ENCODE results near the gene RTN3. TPM values are rescaled to one million over a fixed set of nuclear protein-coding genes. Genes with fewer than 3 reads are reported as not detected.

RTN3 gene
- total RNA-seq, 1 experiment from 2014 or later = 95.0 TPM

DNA sequence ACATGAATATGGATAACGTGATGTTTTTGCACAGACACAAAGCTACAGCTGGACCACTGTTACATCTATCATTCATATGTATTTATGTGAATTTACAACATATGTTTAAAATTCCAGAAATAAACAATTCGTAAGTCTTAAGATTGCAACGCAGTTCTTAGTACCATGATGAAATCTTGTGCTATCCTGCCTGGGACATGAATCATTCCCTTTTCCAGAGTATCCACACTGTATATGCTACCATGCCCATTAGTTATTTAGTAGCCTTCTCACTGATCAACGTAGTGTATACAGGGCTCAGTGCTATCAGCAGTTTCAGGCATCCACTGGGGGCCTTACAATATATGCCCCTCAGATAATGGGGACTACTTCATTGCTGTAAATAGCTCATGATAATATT, 14.4 kb upstream of the RTN3 start:
- ChIA-PET RAD21 (ENCODE audit: low non-redundant PET in 1 of 2, low total read pairs in 2 of 2, uncharacterized antibody in 2 of 2, unreplicated experiment in 2 of 2) (no interaction called here), POLR2A (no interaction called here), CTCF (no interaction called here)
- ATAC-seq = no peak
- Histone ChIP-seq H3K36me3 (ENCODE audit: control insufficient read depth in 1 of 2, insufficient read depth in 2 of 2, low read length in 2 of 2) (no peaks in the 10 kb centered on the region), H4K20me1 (ENCODE audit: insufficient read depth) (no peaks in the 10 kb centered on the region), H3K4me2 (ENCODE audit: low read length) (no peak overlapping the region), H3K27me3 (ENCODE audit: insufficient read depth, low read length) (no peaks in the 10 kb centered on the region), H3K4me1 (ENCODE audit: control insufficient read depth in 1 of 2, insufficient read depth in 2 of 2, low read length in 2 of 2) (peaks cover 30 to 69% of the 10 kb centered on the region in 2 experiments), H3K4me3 (replicated peaks in 1 of 2; ENCODE audit: low read depth in 1 of 2, low read length in 2 of 2) (no peak overlapping the region), H3K79me2 (ENCODE audit: insufficient read depth, low read length) (peaks cover 87% of the 10 kb centered on the region), H3K9me3 (ENCODE audit: control insufficient read depth in 1 of 2, insufficient read depth in 1 of 2, low read depth in 1 of 2, low read length in 2 of 2) (no peaks in the 10 kb centered on the region), H2AFZ (ENCODE audit: low read depth, low read length, poor library complexity, severe bottlenecking) (no peak overlapping the region), H3K9ac (ENCODE audit: low read length) (no peak overlapping the region), H3K27ac (ENCODE audit: low read depth, low read length) (no peak overlapping the region), H3K9me2 (ENCODE audit: insufficient read depth) (no peaks in the 10 kb centered on the region)
- no peak for TF ChIP-seq EZH2phosphoT487 (IDR thresholded peaks at IDR 0.05; ENCODE audit: borderline replicate concordance)
- TF ChIP-seq, protein P1, sequence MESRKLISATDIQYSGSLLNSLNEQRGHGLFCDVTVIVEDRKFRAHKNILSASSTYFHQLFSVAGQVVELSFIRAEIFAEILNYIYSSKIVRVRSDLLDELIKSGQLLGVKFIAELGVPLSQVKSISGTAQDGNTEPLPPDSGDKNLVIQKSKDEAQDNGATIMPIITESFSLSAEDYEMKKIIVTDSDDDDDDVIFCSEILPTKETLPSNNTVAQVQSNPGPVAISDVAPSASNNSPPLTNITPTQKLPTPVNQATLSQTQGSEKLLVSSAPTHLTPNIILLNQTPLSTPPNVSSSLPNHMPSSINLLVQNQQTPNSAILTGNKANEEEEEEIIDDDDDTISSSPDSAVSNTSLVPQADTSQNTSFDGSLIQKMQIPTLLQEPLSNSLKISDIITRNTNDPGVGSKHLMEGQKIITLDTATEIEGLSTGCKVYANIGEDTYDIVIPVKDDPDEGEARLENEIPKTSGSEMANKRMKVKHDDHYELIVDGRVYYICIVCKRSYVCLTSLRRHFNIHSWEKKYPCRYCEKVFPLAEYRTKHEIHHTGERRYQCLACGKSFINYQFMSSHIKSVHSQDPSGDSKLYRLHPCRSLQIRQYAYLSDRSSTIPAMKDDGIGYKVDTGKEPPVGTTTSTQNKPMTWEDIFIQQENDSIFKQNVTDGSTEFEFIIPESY (IDR thresholded peaks at IDR 0.05; ENCODE audit: extremely low read depth, insufficient replicate concordance, low read length) = no peak
- TF ChIP-seq POLR2A (IDR thresholded peaks at IDR 0.05; ENCODE audit: borderline replicate concordance, extremely low read depth, insufficient read depth, insufficient read length) = no peak
- TF ChIP-seq, protein P2, sequence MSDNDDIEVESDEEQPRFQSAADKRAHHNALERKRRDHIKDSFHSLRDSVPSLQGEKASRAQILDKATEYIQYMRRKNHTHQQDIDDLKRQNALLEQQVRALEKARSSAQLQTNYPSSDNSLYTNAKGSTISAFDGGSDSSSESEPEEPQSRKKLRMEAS (IDR thresholded peaks at IDR 0.05) = no peak
- TF ChIP-seq, protein P3, sequence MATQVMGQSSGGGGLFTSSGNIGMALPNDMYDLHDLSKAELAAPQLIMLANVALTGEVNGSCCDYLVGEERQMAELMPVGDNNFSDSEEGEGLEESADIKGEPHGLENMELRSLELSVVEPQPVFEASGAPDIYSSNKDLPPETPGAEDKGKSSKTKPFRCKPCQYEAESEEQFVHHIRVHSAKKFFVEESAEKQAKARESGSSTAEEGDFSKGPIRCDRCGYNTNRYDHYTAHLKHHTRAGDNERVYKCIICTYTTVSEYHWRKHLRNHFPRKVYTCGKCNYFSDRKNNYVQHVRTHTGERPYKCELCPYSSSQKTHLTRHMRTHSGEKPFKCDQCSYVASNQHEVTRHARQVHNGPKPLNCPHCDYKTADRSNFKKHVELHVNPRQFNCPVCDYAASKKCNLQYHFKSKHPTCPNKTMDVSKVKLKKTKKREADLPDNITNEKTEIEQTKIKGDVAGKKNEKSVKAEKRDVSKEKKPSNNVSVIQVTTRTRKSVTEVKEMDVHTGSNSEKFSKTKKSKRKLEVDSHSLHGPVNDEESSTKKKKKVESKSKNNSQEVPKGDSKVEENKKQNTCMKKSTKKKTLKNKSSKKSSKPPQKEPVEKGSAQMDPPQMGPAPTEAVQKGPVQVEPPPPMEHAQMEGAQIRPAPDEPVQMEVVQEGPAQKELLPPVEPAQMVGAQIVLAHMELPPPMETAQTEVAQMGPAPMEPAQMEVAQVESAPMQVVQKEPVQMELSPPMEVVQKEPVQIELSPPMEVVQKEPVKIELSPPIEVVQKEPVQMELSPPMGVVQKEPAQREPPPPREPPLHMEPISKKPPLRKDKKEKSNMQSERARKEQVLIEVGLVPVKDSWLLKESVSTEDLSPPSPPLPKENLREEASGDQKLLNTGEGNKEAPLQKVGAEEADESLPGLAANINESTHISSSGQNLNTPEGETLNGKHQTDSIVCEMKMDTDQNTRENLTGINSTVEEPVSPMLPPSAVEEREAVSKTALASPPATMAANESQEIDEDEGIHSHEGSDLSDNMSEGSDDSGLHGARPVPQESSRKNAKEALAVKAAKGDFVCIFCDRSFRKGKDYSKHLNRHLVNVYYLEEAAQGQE (IDR thresholded peaks at IDR 0.05; ENCODE audit: low read depth) = no peak
- no peak for TF ChIP-seq CEBPB (IDR thresholded peaks at IDR 0.05; ENCODE audit: low read depth)
- BruUV-seq (replicated peaks) = no TSS peak
- intact Hi-C loops (cut with micrococcal nuclease) = no loop called here
- DNase-seq (ENCODE audit: low read depth, low spot score) = no peak
